OCI-LY1 (cell line): ENCODE data around the gene ABHD17A.

Source experiments
- CTCF ChIP-seq: fragments of 200-600 bp; sonication (generic), shearing (Covaris generic); IDR thresholded peaks from 2 replicates; pipeline ENCODE4 v1.5.1; 2017; ENCODE audit warnings: mild to moderate bottlenecking, antibody characterized with exemption, low read length, moderate library complexity, mixed read lengths
- EZH2 ChIP-seq: fragments of 200-600 bp; sonication (generic), shearing (Covaris generic); IDR thresholded peaks from 2 replicates; pipeline ENCODE4 v1.8.0; 2017; ENCODE audit warnings: borderline replicate concordance, mixed run types, mild to moderate bottlenecking, antibody characterized with exemption, low read length, moderate library complexity, mixed read lengths

- TF ChIP-seq CTCF (no peak), EZH2 (no peak)
Observed at GRCh38 chr19:1861599-1862031, 23.7 kb downstream of the ABHD17A start.
